ENCODE data around the gene GHRH. TPM values are rescaled to one million over a fixed set of nuclear protein-coding genes. Genes with fewer than 3 reads are reported as not detected.

Gene GHRH
- total RNA-seq, 1 donor from 2014 or later = not detected

DNA sequence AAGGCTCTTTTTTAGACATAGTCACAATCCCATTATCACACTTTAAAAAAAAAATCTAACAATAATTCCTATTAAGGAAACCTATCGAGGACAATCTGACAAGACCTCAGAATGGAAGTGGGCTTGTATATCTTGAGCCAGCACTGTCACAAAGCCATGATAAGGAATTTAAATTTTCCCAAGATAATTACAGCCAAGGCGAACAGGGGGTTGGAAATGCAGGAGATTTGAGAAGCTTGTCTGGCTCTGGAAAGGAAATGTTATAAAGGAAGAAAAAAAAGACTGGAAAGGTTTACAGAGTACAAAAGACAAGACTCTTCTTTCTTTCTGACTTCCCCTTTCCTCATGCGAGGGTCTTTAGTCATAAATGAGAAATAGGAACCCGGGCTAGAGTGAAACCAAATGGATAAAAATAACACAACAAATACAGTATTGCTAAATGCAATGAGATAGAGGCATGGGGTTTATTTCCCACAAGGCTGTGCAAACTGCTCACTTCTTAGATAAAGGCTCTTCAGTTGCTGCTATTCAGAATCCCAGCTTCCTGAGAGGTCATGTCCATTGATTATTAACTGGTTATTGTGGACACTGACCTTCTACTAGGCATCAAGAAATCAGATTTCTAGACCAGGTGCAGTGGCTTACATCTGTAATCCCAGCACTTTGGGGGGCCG lies 13.4 kb upstream of the GHRH start:
- Histone ChIP-seq H3K4me3 (ENCODE audit: low read depth, low read length) (no peak overlapping the region), H3K27me3 (ENCODE audit: control insufficient read depth, insufficient read depth, low read length) (no peaks in the 10 kb centered on the region), H3K36me3 (ENCODE audit: control insufficient read depth, insufficient read depth, low read length) (no peaks in the 10 kb centered on the region)
- FAIRE-seq = no peak
- DNase-seq (ENCODE audit: low read depth) = no peak
- TF ChIP-seq, protein P1, sequence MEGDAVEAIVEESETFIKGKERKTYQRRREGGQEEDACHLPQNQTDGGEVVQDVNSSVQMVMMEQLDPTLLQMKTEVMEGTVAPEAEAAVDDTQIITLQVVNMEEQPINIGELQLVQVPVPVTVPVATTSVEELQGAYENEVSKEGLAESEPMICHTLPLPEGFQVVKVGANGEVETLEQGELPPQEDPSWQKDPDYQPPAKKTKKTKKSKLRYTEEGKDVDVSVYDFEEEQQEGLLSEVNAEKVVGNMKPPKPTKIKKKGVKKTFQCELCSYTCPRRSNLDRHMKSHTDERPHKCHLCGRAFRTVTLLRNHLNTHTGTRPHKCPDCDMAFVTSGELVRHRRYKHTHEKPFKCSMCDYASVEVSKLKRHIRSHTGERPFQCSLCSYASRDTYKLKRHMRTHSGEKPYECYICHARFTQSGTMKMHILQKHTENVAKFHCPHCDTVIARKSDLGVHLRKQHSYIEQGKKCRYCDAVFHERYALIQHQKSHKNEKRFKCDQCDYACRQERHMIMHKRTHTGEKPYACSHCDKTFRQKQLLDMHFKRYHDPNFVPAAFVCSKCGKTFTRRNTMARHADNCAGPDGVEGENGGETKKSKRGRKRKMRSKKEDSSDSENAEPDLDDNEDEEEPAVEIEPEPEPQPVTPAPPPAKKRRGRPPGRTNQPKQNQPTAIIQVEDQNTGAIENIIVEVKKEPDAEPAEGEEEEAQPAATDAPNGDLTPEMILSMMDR (IDR thresholded peaks at IDR 0.05; ENCODE audit: insufficient read depth, low read length, severe bottlenecking) = no peak

DNA sequence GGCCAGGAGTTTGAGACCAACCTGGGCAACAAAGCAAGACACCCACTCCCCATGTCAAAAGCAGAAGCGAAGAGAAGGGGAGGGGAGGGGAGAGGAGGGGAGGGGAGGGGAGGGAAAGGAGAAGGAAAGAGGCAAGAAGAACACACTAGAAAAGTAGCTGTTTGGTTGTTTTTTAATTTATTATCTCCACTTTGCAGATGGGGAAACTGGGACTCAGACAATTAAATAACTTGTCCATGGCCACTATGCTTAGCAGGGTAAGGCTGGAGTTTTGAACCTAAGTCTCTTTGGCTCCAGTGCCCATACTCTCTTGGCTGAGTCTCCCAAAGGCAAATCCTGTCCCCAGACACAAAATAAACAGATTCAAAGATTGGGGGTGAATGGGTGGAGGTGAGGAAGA lies 12.4 kb upstream of the GHRH start:
- FAIRE-seq = no peak
- DNase-seq (ENCODE audit: low read depth) = no peak
- TF ChIP-seq, protein P1 (IDR thresholded peaks at IDR 0.05; ENCODE audit: insufficient read depth, low read length, severe bottlenecking) = no peak

DNA sequence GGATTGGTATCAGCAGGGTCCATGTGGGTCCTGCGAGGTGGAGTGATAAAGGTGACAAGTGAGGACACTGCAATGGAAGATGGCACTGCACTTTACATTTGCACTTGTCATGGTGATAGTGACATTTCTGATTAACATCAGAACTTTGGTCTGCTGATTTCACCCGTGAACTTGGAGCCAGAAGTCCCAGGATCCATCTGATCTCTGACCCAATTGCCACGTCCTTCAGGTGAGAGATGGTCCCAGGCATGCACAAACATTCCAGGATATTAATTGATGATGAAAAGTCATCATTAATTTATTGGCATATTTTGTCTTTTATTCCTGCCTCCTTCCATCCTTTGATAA lies 9.8 kb upstream of the GHRH start:
- TF ChIP-seq, protein P1 (IDR thresholded peaks at IDR 0.05; ENCODE audit: insufficient read depth, low read length, severe bottlenecking) = no peak
- Histone ChIP-seq H3K4me3 (ENCODE audit: low read depth, low read length) (no peak overlapping the region), H3K27me3 (ENCODE audit: control insufficient read depth, insufficient read depth, low read length) (no peaks in the 10 kb centered on the region), H3K36me3 (ENCODE audit: control insufficient read depth, insufficient read depth, low read length) (no peaks in the 10 kb centered on the region)
- FAIRE-seq (no peak), DNase-seq (ENCODE audit: low read depth) (no peak)

More for the DNA sequence above, 12.4 kb upstream of the GHRH start:
- H3K4me3 ChIP-seq (ENCODE audit: low read depth, low read length) = no peak overlapping the region
- no peaks in the 10 kb centered on the region for H3K36me3 ChIP-seq (ENCODE audit: control insufficient read depth, insufficient read depth, low read length)
- no peaks in the 10 kb centered on the region for H3K27me3 ChIP-seq (ENCODE audit: control insufficient read depth, insufficient read depth, low read length)

DNA sequence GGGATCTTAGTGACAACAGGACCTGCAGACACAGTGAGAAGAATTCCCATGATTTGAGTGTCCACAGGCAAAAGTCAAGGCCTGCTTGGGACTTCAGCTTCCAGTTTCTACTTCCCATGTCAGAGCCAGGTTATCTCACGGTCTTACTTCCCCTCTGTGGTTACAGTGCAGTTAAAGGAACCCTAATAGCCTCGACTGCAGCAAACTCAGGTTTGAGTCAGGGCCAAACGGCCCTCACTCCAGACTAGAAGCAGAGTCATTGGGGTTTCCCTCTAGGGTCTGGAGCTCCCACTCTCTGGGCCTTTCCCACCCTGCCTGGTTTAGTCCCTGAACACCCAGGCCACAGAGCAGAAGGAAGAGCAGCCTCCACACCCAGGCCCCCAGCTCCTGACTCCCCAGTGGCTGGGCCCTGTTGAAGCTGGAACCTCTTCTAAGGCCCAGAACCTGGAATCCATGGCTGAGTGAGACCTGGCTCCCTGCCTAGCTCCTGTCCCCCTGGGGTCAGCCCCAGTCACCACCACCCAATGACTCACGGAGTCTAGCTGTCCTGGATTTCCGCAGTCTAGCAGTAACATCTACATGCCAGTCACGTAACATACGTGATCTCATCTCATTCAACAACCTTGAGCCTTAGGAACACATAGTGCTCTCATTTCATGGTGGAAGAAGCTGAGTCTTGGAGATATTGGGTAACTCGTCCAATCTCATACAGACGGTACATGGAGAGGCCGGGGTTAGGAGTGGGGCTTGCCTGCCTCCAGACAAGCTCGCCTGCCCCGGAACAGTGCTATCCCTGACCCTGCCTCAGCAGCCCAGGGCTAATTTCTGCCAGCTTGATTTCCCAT lies 9.2 kb upstream of the GHRH start:
- no peaks in the 10 kb centered on the region for H3K27me3 ChIP-seq (ENCODE audit: control insufficient read depth, insufficient read depth, low read length)
- DNase-seq (ENCODE audit: low read depth) = no peak
- no peak overlapping the region for H3K4me3 ChIP-seq (ENCODE audit: low read depth, low read length)
- TF ChIP-seq, protein P1 (IDR thresholded peaks at IDR 0.05; ENCODE audit: insufficient read depth, low read length, severe bottlenecking) = no peak
- H3K36me3 ChIP-seq (ENCODE audit: control insufficient read depth, insufficient read depth, low read length) = no peaks in the 10 kb centered on the region
- no peak for FAIRE-seq

DNA sequence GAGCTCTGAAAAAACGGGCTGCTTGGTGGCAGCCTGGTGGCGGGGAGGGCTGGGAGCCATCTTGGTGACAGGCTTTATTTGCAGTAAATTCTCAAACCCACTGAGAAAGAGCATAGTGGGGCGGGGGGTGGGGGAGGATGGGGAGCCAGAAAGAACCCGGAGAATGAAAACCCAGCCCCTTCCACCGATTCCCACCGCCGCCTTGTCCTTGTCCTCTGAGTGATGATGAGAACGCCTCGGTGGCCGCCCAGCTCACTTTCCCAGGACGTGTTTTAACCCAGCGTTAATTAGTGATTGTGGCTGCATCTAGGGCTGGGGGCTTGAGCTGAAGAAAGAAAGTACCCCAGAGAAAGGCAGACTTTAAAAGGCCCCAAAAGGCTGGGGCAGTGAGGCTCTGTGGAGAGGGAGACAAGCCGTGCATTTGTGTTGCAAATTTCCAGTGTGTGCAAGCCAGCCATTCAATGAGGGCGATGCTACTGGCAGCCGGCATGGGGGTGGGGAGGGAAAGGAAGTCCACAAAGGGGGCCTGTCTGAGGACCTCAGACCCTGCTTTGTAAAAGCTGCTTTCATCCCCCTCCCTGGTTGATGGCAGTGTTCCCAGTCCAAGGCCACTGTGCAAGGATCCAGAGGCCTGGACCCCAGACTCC lies 6.2 kb upstream of the GHRH start:
- no peak for FAIRE-seq
- TF ChIP-seq, protein P1 (IDR thresholded peaks at IDR 0.05; ENCODE audit: insufficient read depth, low read length, severe bottlenecking) = no peak
- DNase-seq (ENCODE audit: low read depth) = no peak
- Histone ChIP-seq H3K27me3 (ENCODE audit: control insufficient read depth, insufficient read depth, low read length) (no peaks in the 10 kb centered on the region), H3K36me3 (ENCODE audit: control insufficient read depth, insufficient read depth, low read length) (no peaks in the 10 kb centered on the region), H3K4me3 (ENCODE audit: low read depth, low read length) (no peak overlapping the region)
